Loucy (cell line): Measurements from ENCODE around the gene ABLIM1.

ENCODE experiments used
- H2AFZ ChIP-seq: fragments of 200-600 bp; sonication (generic); 2 replicates; pipeline ENCODE4 v1.6.0; 2016; ENCODE audit warnings: antibody characterized with exemption, mild to moderate bottlenecking, low read length, moderate library complexity
- H3F3A ChIP-seq: fragments of 200-600 bp; 2 replicates; pipeline ENCODE4 v1.6.0; 2016; ENCODE audit warnings: antibody characterized with exemption, low read depth, mild to moderate bottlenecking
- H3K27me3 ChIP-seq: fragments of 200-600 bp; sonication (generic); 2 replicates; pipeline ENCODE4 v1.6.1; 2014; ENCODE audit warnings: low read length, mild to moderate bottlenecking; ENCODE audit not compliant: insufficient read depth, poor library complexity, severe bottlenecking
- H3K36me3 ChIP-seq: fragments of 200-600 bp; sonication (generic); 2 replicates; pipeline ENCODE4 v1.6.1; 2016; ENCODE audit warnings: low read length; ENCODE audit not compliant: insufficient read depth
- H3K4me1 ChIP-seq: fragments of 200-600 bp; sonication (generic); 2 replicates; pipeline ENCODE4 v1.5.1; 2014; ENCODE audit warnings: low read length, mild to moderate bottlenecking; ENCODE audit not compliant: insufficient read depth, poor library complexity, severe bottlenecking
- H3K4me2 ChIP-seq: fragments of 200-600 bp; sonication (generic); 2 replicates; pipeline ENCODE4 v1.6.0; 2014; ENCODE audit warnings: antibody characterized with exemption, low read length, low read depth, mild to moderate bottlenecking; ENCODE audit not compliant: poor library complexity, severe bottlenecking
- H3K4me3 ChIP-seq: fragments of 200-600 bp; sonication (generic); 2 replicates; pipeline ENCODE4 v1.5.1; 2014; ENCODE audit warnings: low read length, mild to moderate bottlenecking, mixed read lengths; ENCODE audit not compliant: poor library complexity, severe bottlenecking
- H3K79me2 ChIP-seq: fragments of 200-600 bp; sonication (generic); 2 replicates; pipeline ENCODE4 v1.6.1; 2014; ENCODE audit warnings: low read length; ENCODE audit not compliant: insufficient read depth
- H3K9ac ChIP-seq: fragments of 200-600 bp; sonication (generic); 2 replicates; pipeline ENCODE4 v1.6.0; 2014; ENCODE audit warnings: mild to moderate bottlenecking, low read depth, low read length, moderate library complexity; ENCODE audit not compliant: poor library complexity, severe bottlenecking
- H3K9me2 ChIP-seq: fragments of 200-600 bp; sonication (generic); replicated peaks from 2 replicates; pipeline ENCODE4 v1.6.1; 2016; ENCODE audit warnings: low read depth, low read length, mixed read lengths
- H3K9me3 ChIP-seq: fragments of 200-600 bp; sonication (generic); 2 replicates; pipeline ENCODE4 v1.6.1; 2014; ENCODE audit warnings: mild to moderate bottlenecking, antibody characterized with exemption, low read length, low read depth; ENCODE audit not compliant: insufficient read depth
- H4K20me1 ChIP-seq: fragments of 200-600 bp; sonication (generic); 2 replicates; pipeline ENCODE4 v1.6.0; 2014; ENCODE audit warnings: antibody characterized with exemption, low read length, mild to moderate bottlenecking; ENCODE audit not compliant: insufficient read depth, poor library complexity, severe bottlenecking
- CTCF ChIP-seq: fragments of 200-600 bp; sonication (generic); conservative IDR thresholded peaks from 2 replicates; pipeline ENCODE4 v1.5.1; 2014; ENCODE audit warnings: mild to moderate bottlenecking, antibody characterized with exemption, low read length
- EZH2phosphoT487 ChIP-seq: fragments of 200-600 bp; IDR thresholded peaks from 2 replicates; pipeline ENCODE4 v1.6.1; 2018; ENCODE audit warnings: antibody characterized with exemption, mild to moderate bottlenecking, moderate library complexity, borderline replicate concordance

ABLIM1 gene

GRCh38 chr10:114603303-114603702, 54.8 kb downstream of the ABLIM1 start:
- no peak overlapping the region for H2AFZ ChIP-seq
- H3K9me2 ChIP-seq, result no peaks in the 10 kb centered on the region
- H4K20me1 ChIP-seq, result peaks cover 18% of the 10 kb centered on the region
- H3K4me1 ChIP-seq, result peaks cover 16% of the 10 kb centered on the region
- no peaks in the 10 kb centered on the region for H3K9me3 ChIP-seq
- H3K27me3 ChIP-seq, result no peaks in the 10 kb centered on the region
- TF ChIP-seq EZH2phosphoT487 (no peak), CTCF (no peak)
- no peak overlapping the region for H3K4me3 ChIP-seq
- peaks cover 46% of the 10 kb centered on the region; the same call in 1 of the 2 replicates for H3K36me3 ChIP-seq
- no peak overlapping the region for H3K4me2 ChIP-seq
- no peaks in the 10 kb centered on the region; the same call in 1 of the 2 replicates for H3F3A ChIP-seq
- H3K9ac ChIP-seq, result no peak overlapping the region
- peaks cover 30% of the 10 kb centered on the region; the same call in 1 of the 2 replicates for H3K79me2 ChIP-seq

- Histone ChIP-seq H2AFZ (no peak overlapping the region), H3K9ac (no peak overlapping the region), H3K4me3 (no peak overlapping the region), H3F3A (no peaks in the 10 kb centered on the region; the same call in 1 of the 2 replicates), H3K79me2 (peaks cover 16% of the 10 kb centered on the region; the same call in 1 of the 2 replicates), H4K20me1 (peaks cover 18% of the 10 kb centered on the region), H3K9me2 (no peaks in the 10 kb centered on the region), H3K27me3 (no peaks in the 10 kb centered on the region), H3K9me3 (no peaks in the 10 kb centered on the region), H3K36me3 (peaks cover 64% of the 10 kb centered on the region; the same call in 1 of the 2 replicates), H3K4me2 (no peak overlapping the region), H3K4me1 (peaks cover 10% of the 10 kb centered on the region)
- TF ChIP-seq CTCF, result no peak
- TF ChIP-seq EZH2phosphoT487, result no peak
Observed at GRCh38 chr10:114600057-114600456, 58.0 kb downstream of the ABLIM1 start.

- no peak overlapping the region for H3K4me2 ChIP-seq
- H3K27me3 ChIP-seq, result no peaks in the 10 kb centered on the region
- no peak overlapping the region for H2AFZ ChIP-seq
- peaks cover 10% of the 10 kb centered on the region; the same call in 1 of the 2 replicates for H3K79me2 ChIP-seq
- no peak overlapping the region for H3K4me3 ChIP-seq
- no peaks in the 10 kb centered on the region for H3K9me3 ChIP-seq
- peaks cover 7% of the 10 kb centered on the region for H4K20me1 ChIP-seq
- no peaks in the 10 kb centered on the region for H3K9me2 ChIP-seq
- H3K4me1 ChIP-seq, result peaks cover 14% of the 10 kb centered on the region
- H3K36me3 ChIP-seq, result peaks cover 66% of the 10 kb centered on the region; the same call in 1 of the 2 replicates
- H3F3A ChIP-seq, result no peaks in the 10 kb centered on the region
- no peak overlapping the region for H3K9ac ChIP-seq
- TF ChIP-seq CTCF (no peak), EZH2phosphoT487 (no peak)
Observed at GRCh38 chr10:114596793-114597192, 61.3 kb downstream of the ABLIM1 start.
